ENCODE results near the gene ARHGAP32. TPM values are rescaled to one million over a fixed set of nuclear protein-coding genes. Genes with fewer than 3 reads are reported as not detected.

The ARHGAP32 gene
- total RNA-seq, 1 experiment from 2014 or later, result 54.0 TPM

DNA sequence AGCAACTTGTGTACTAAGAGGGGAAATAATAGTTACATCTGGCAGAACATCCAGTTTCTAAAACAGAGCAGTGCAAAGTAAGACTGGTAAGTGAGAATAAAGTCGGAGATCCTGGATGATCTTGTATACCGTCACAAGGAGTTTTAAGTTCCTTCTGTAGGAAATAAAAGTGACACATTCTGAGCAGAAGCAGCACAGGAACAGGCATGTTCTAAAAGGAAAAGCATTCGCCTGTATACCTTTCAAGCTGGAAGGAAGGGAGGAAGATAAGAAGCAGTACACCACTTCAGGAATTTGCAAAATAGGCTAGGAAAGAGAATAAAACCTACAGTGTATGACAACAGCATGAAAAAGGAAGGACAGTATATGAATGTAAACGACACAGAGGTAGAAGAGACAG, 143.2 kb downstream of the ARHGAP32 start:
- Histone ChIP-seq H3K4me3 (ENCODE audit: low read depth, low read length) (no peak overlapping the region), H3K9me3 (no peaks in the 10 kb centered on the region), H3K36me3 (ENCODE audit: control insufficient read depth, insufficient read depth, low read length) (no peaks in the 10 kb centered on the region), H3K27me3 (replicated peaks; ENCODE audit: control insufficient read depth, insufficient read depth, low read length) (no peaks in the 10 kb centered on the region), H3K4me1 (no peaks in the 10 kb centered on the region)
- Mint-ChIP-seq H3K27me3 (ENCODE audit: insufficient read depth, unreplicated experiment) (no peaks in the 10 kb centered on the region), H3K27ac (ENCODE audit: unreplicated experiment) (no peak overlapping the region), H3K4me3 (ENCODE audit: unreplicated experiment) (no peak overlapping the region), H3K9me3 (ENCODE audit: unreplicated experiment) (no peaks in the 10 kb centered on the region), H3K4me1 (ENCODE audit: low read depth, unreplicated experiment) (no peaks in the 10 kb centered on the region), H3K36me3 (ENCODE audit: insufficient read depth, unreplicated experiment) (peaks cover 5% of the 10 kb centered on the region)
- BruUV-seq (replicated peaks), result no TSS peak
- TF ChIP-seq, protein P1, sequence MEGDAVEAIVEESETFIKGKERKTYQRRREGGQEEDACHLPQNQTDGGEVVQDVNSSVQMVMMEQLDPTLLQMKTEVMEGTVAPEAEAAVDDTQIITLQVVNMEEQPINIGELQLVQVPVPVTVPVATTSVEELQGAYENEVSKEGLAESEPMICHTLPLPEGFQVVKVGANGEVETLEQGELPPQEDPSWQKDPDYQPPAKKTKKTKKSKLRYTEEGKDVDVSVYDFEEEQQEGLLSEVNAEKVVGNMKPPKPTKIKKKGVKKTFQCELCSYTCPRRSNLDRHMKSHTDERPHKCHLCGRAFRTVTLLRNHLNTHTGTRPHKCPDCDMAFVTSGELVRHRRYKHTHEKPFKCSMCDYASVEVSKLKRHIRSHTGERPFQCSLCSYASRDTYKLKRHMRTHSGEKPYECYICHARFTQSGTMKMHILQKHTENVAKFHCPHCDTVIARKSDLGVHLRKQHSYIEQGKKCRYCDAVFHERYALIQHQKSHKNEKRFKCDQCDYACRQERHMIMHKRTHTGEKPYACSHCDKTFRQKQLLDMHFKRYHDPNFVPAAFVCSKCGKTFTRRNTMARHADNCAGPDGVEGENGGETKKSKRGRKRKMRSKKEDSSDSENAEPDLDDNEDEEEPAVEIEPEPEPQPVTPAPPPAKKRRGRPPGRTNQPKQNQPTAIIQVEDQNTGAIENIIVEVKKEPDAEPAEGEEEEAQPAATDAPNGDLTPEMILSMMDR (IDR thresholded peaks at IDR 0.05; ENCODE audit: insufficient read depth in 1 of 2, low read depth in 1 of 2, low read length in 1 of 2, severe bottlenecking in 1 of 2, unreplicated experiment in 1 of 2), result no peak
- ChIA-PET CTCF (no interaction called here), POLR2A (no interaction called here)
- DNase-seq, result no peak
- intact Hi-C loops (cut with micrococcal nuclease; ENCODE audit: unreplicated experiment), result no loop called here

DNA sequence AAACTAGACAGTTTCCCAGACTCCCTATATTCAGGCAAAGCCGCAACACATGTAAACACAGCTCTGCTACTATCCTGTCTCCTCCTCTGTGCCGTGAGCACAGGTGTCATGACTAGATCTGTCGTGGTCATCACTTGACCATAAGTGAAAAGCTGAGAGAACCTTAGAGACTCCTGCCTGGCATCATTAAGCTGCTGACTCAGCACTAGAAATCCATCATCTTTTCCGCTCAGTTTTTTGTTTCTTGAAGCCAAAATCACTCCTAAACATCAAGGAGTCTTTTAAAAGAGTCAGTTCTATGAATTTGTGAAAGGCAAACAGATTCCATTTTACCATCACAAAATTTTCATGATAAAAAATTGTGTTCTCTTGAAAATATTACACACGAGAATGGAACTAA, 147.0 kb downstream of the ARHGAP32 start:
- Histone ChIP-seq H3K4me3 (ENCODE audit: low read depth, low read length) (no peak overlapping the region), H3K27me3 (replicated peaks; ENCODE audit: control insufficient read depth, insufficient read depth, low read length) (no peaks in the 10 kb centered on the region), H3K9me3 (no peaks in the 10 kb centered on the region), H3K4me1 (no peaks in the 10 kb centered on the region), H3K36me3 (ENCODE audit: control insufficient read depth, insufficient read depth, low read length) (no peaks in the 10 kb centered on the region)
- intact Hi-C loops (cut with micrococcal nuclease; ENCODE audit: unreplicated experiment), result no loop called here
- CTCF ChIA-PET, result no interaction called here
- DNase-seq, result no peak
- Mint-ChIP-seq H3K4me3 (ENCODE audit: unreplicated experiment) (no peak overlapping the region), H3K27ac (ENCODE audit: unreplicated experiment) (no peak overlapping the region), H3K4me1 (ENCODE audit: low read depth, unreplicated experiment) (no peaks in the 10 kb centered on the region), H3K9me3 (ENCODE audit: unreplicated experiment) (no peaks in the 10 kb centered on the region), H3K27me3 (ENCODE audit: insufficient read depth, unreplicated experiment) (no peaks in the 10 kb centered on the region), H3K36me3 (ENCODE audit: insufficient read depth, unreplicated experiment) (peaks cover 9% of the 10 kb centered on the region)
- BruUV-seq (replicated peaks), result no TSS peak
- TF ChIP-seq, protein P1 (IDR thresholded peaks at IDR 0.05; ENCODE audit: insufficient read depth in 1 of 2, low read depth in 1 of 2, low read length in 1 of 2, severe bottlenecking in 1 of 2, unreplicated experiment in 1 of 2), result no peak
- POLR2A ChIA-PET, result no interaction called here

DNA sequence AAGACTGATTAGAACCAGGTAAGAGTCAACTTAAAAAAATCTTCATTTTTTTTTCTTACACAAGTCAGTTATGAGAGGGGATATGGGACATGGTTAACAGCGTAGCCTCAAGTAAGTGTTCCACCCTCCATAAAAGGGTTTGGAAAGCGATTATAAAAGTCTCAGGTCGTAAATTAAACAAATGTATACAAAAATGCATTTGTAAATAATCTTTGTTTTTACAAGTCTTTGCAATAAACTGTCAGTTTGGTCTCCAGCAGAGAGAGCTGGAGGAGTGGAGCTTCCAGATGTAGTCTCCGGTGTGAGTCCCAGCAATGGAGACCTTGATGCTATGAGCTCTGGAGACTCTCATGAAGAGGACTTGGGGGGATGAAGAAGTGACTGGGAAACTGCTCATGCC, 149.6 kb downstream of the ARHGAP32 start:
- Histone ChIP-seq H3K36me3 (ENCODE audit: control insufficient read depth, insufficient read depth, low read length) (no peaks in the 10 kb centered on the region), H3K9me3 (no peaks in the 10 kb centered on the region), H3K4me3 (ENCODE audit: low read depth, low read length) (no peak overlapping the region), H3K27me3 (replicated peaks; ENCODE audit: control insufficient read depth, insufficient read depth, low read length) (no peaks in the 10 kb centered on the region), H3K4me1 (no peaks in the 10 kb centered on the region)
- no peak for DNase-seq
- H3K4me3 Mint-ChIP-seq (ENCODE audit: unreplicated experiment), result no peak overlapping the region
- H3K36me3 Mint-ChIP-seq (ENCODE audit: insufficient read depth, unreplicated experiment), result peaks cover 23% of the 10 kb centered on the region
- H3K9me3 Mint-ChIP-seq (ENCODE audit: unreplicated experiment), result no peaks in the 10 kb centered on the region
- ChIA-PET CTCF (no interaction called here), POLR2A (no interaction called here)
- no peaks in the 10 kb centered on the region for H3K27me3 Mint-ChIP-seq (ENCODE audit: insufficient read depth, unreplicated experiment)
- BruUV-seq (replicated peaks), result no TSS peak
- intact Hi-C loops (cut with micrococcal nuclease; ENCODE audit: unreplicated experiment), result no loop called here
- H3K4me1 Mint-ChIP-seq (ENCODE audit: low read depth, unreplicated experiment), result no peaks in the 10 kb centered on the region
- TF ChIP-seq, protein P1 (IDR thresholded peaks at IDR 0.05; ENCODE audit: insufficient read depth in 1 of 2, low read depth in 1 of 2, low read length in 1 of 2, severe bottlenecking in 1 of 2, unreplicated experiment in 1 of 2), result no peak
- H3K27ac Mint-ChIP-seq (ENCODE audit: unreplicated experiment), result no peak overlapping the region
